HG03159 (cell line): ENCODE measurements around the gene ZC3H12A.
A peak's percentile ranks its signal among the peaks of the same experiment; 100 is the strongest.
"Not testable (repeated sequence)": the region's sequence is repeated elsewhere in the genome, so short reads cannot be mapped to it uniquely, and the experiment has no call there.

ENCODE experiments used
- ATAC-seq: cut with Tn5 transposase; IDR thresholded peaks from one replicate; pipeline ENCODE4 v1.9.1; 2021; ENCODE audit warnings: mild to moderate bottlenecking, moderate library complexity; ENCODE audit not compliant: unreplicated experiment

Gene ZC3H12A

DNA sequence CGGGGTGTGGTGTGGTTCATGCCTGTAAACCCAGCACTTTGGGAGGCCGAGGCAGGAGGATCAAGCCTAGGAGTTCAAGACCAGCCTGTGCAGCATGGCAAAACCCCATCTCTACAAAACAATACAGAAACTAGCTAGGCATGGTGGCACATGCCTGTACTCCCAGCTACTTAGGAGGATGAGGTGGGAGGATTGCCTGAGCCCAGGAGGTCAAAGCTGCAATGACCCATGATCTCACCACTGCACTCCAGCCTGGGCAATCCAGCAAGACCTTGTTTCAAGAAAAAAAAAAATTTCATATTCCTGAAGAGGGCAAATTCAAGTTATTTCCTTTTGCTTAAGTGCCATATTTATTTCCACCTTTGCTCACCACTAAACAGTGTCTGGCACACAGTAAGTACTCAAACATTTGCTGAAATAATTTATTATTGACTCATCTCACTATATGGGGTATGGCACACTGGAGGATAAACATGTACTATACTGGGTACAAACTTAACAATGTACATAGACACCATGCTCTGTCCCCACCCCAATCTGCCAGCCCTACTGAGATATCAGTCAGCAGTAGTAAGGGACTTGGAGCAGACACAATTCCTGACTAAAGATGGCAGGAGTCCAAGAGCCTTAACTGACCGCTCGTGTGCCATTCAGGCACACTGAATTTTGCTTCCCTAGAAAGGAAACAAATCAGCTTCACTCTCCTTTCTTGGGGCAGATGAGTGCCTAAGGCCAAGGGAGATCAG, 24.7 kb downstream of the ZC3H12A start:
- no peak for ATAC-seq

DNA sequence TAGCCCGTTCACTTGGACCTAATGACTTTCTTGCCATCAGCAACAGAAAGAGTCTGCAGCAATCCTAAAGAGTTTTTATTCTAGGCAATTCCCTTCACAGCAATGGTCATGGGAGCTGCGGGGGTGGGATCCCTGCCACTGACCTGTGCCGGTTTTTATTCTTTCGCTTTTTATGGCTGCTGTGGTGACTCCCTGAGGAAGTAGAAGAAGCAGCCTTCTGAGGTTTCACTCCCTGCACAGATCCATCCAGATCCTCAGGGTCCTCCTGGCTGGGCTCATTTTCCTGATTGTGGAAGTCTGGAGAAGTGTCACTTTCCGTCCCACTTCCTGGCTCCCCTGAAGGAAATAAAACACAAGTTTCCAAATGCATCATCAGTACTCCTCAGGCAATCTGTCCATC, 27.3 kb downstream of the ZC3H12A start:
- no peak for ATAC-seq

DNA sequence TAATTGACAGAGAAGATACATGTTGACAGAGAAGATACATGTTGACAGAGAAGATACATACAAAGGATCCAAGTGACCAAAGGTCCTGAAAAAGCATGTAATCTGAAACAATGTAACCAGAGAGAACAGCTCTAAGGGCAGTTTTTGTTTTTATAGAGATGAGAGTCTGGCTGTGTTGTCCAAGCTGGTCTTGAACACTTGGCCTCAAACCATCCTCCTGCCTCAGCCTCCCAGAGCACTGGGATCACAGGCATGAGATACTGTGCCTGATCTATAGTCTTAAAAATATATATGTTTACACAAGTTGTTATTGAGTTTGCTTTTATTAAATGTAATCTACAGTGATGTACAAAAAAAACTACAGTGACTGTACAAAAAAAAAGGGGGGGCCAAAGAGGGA, 27.7 kb downstream of the ZC3H12A start:
- no peak for ATAC-seq

DNA sequence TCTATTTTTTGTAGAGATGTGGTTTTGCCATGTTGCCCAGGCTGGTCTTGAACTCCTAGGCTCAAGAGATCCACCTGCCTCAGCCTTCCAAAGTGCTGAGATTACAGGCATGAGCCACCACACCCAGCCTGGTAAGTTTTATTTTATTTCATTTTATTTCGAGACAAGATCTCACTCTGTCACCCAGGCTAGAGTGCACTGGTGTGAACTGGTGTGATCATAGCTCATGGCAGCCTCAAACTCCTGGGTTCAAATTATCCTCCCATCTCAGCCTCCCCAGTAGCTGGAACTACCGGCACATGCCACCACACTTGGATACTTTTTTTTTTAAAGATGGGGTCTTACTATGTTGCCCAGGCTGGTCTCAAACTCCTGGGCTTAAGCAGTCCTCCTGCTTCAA, 28.4 kb downstream of the ZC3H12A start:
- ATAC-seq = not testable (repeated sequence)

DNA sequence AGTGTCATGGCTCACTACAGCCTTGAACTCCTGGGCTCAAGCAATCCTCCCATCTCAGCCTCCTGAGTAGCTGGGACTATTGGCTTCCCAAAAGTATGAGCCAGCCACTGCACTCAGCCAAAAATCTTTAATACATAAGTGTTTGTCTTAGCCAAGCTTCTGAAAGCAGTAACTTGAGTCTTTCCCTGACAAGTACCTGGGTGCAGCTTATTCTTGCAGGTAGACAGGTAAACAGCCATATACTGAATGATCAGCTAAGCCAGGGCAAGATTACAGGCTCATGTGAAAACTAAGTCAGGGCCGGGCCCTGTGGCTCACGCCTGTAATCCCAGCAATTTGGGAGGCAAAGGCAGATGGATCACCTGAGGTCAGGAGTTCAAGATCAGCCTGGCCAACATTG, 32.4 kb downstream of the ZC3H12A start:
- no peak for ATAC-seq

DNA sequence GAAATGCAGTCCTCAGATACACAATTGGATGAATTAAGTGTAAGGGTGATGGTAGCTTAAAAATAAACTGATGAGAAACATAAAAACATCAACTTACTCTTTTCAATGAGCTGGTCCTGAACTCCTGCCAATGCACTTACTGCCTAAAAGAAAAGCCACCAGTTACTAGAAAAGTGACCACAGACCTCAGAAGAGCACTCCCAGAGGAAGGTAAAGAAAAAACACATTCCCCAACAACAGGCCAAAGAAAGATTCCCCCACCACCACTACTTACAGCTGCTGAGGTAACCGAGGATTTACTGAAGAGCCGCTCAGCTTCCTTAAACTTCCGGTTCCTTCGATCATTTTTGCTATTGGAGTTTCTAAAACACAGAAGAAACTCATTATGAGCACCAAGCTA, 34.8 kb downstream of the ZC3H12A start:
- ATAC-seq = no peak

DNA sequence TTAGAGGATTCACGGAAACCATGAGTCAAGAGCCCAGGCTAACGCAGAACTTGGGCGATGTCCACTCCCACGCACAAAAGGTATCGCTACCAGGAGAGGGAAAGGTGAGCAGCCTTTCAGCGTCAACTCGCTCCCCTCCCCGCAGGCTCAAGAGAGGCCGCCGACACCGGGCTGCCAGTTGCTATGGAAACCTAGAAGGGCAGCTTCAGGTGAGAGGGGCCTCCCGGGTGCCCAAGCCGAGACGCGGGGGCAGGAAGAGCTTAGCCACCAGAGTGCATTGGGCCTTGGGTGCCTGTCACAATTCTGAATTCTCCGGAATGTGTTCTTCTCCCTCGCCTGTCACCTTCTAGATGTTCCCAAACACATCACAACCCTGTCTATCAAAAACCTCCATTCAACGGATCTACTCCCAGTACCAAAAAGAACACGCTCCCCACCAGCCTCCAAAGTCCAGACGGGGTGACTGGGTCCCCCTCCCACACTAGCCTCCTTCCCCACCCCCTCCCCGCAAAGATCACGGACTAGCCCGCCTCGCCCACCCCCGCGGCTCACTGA, 39.5 kb downstream of the ZC3H12A start:
- ATAC-seq = peak; percentile 24

DNA sequence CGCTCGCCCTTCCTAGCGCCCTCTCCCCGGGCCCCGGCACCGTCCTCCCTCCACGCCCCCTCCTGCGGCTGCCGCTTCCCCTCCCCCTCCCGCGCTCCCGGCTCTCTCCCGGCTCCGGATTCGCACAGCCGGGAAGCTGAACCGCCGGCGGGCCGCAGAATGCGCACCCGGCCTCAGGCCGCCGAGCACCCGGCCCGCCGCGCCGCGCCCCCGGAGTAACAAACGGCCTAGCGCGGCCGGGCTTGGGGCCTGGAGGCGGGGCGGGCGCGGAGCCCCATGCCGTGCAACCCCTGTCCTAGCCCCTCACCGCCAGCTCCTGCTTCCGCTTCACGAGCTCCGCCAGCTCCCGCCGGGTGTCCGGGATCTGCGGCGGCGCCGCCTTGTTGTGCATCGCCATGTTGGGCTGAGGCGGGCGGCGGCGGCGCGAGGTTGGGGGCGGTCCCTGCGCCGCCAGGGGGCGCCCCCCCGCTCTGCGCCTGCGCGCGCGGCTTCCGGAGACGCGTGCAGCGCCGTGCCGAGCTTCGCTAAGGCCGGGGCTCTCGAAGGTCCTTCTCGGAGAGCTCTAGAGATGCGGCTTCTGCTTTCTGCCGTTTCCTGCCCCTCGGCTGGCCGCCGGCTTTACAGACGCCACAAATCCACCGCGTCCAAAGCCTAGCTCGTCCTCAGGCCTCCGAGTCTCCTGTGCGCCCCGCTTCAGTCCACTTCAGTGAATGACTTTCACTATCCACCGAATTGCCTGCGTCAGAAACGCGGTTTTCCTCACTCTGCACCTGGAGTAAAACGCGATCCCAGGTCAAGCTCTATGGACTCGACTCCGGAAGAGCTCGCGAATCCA, 40.2 kb downstream of the ZC3H12A start, which contains the start of gene MEAF6:
TSS of gene MEAF6 (minus strand) at position 417 of the 835 bp plus-strand sequence. CDS start at position 397, 20 bp downstream.
- ATAC-seq = peak; percentile 88

DNA sequence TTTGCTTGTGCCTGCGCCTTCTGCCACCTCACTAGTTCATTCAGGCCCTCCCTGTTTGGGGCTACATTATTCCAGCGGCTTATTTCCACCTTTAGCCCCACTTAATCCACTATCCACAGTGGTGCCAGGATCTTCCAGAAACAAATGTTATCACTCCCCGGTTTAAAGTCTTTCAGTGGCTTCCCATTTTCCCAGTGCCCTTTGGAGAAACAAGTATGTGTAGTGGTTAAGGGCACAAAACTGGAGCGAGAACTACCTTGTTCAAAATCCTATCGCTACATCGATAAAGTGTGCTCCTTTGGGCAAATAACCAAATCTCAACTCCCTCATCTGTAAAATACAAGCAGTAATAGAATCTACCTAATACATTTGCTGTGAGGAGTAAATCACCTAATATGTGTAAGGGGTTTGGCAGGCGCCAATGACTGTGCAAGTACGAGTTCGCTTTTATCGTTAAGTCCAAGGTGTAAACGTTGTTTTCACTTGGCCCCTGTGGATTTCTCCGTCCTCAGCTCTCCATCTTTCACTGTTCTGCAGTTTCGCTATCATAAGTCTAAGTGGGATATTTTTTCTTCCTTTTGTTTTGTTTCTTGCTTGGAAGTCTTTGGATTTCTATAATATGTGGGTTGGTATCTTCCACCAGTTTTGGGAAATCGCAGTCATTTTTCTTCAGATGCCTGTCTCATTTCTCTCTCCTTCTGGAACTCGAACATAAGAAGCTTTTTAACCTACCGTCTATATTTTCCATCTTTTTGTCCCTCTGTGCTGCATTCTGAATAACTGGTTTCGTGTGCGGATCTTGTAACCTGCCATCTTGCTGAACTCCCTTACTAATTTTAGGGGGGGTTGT, 41.0 kb downstream of the ZC3H12A start:
- no peak for ATAC-seq

DNA sequence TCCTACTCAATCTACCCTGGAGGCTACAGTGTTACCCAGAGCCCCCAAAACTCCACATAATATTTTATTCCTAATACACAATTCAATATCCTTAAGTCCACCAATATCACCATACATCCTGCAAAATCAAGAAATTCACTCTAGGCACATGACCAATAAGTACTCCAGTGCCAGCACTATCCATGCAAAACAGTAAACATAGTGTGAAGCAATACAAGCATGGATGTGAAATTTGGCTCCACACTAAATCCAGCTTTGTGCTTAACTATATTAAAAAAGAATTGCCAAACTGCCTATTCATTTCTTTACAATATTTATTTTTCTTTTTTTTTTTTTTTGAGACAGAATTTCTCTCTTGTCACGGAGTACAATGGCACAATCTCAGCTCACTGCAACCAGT, 43.2 kb downstream of the ZC3H12A start:
- no peak for ATAC-seq

DNA sequence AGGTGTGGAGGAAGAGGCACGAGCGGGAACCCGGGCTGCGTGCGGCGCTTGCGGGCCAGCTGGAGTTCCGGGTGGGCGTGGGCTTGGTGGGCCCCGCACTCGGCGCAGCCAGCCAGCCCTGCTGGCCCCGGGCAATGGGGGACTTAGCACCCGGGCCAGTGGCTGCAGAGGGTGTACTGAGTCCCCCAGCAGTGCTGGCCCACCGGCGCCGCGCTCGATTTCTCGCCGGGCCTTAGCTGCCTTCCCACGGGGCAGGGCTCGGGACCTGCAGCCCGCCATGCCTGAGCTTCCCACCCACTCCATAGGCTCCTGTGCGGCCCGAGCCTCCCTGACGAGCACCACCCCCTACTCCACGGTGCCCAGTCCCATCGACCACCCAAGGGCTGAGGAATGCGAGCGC, 43.9 kb downstream of the ZC3H12A start:
- not testable (repeated sequence) for ATAC-seq

DNA sequence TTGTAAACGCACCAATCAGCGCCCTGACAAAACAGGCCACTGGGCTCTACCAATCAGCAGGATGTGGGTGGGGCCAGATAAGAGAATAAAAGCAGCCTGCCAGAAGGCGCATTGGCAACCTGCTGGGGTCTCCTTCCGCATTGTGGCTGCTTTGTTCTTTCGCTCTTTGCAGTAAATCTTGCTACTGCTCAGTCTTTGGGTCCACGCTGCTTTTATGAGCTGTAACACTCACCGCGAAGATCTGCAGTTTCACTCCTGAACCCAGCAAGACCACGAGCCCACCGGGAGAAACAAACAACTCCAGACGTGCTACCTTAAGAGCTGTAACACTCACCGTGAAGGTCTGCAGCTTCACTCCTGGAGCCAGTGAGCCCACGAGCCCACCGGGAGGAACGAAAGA, 44.5 kb downstream of the ZC3H12A start:
- ATAC-seq = not testable (repeated sequence)

DNA sequence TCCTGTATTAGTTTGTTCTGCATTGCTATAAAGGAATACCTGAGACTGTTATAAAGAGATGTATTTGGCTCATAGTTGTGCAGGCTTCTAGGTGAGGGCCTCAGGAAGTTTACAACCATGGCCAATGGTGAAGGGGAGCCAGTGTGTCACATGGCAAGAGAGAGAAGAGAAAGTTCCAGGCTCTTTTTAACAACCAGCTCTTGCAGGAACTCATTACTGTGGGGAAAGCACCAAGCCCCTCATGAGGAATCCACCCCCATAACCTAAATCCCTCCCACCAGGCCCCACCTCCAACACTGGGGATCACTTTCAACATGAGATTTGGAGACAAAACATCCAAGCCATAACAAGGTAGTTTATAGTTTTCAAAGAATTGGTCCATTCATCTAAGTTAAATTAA, 45.2 kb downstream of the ZC3H12A start:
- ATAC-seq = no peak

DNA sequence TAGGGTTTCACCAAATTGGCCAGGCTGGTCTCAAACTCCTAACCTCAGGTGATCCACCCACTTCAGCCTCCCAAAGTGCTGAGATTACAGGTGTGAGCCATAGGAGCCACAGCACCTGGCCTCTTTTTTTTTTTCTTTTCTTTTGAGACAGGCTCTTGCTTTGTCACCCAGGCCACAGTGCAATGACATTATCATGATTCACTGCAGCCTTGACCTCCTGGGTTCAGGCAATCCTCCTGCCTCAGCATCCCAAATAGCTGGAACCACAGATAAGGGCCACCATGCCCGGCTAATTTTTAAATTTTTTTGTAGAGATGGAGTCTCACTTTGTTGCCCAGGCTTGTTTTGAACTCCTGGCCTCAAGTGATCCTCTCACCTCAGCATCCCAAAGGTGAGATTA, 55.5 kb downstream of the ZC3H12A start:
- not testable (repeated sequence) for ATAC-seq

DNA sequence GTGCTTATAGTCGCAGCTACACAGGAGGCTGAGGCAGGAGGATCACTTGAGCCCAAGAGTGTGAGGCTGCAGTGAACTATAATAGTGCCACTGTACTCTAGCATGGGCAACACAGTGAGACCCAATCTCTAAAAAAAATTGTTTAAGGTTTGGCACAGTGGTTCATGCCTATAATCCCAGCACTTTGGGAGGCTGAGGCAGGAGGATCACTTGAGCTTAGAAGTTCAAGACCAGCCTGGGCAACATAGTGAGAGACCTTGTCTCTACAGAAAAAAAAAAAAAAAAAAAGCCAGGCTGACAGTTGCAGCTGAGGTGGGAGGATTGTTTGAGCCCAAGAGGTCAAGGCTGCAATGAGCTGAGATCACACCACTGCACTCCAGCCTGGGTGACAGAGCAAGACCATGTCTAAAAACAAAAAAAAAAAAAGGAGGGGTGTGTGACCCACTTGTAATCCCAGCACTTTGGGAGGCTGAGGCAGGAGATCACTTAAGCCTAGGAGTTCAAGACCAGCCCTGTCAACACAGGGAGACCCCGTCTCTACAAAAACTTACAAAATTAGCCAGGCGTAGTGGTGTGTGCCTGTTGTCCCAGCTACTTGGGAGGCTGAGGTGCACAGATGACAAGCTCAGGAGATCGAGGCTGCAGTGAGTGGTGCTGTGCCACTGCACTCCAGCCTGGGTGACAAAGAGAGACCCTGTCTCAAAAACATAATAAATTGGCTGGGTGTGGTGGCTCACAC, 58.2 kb downstream of the ZC3H12A start:
- ATAC-seq = not testable (repeated sequence)

DNA sequence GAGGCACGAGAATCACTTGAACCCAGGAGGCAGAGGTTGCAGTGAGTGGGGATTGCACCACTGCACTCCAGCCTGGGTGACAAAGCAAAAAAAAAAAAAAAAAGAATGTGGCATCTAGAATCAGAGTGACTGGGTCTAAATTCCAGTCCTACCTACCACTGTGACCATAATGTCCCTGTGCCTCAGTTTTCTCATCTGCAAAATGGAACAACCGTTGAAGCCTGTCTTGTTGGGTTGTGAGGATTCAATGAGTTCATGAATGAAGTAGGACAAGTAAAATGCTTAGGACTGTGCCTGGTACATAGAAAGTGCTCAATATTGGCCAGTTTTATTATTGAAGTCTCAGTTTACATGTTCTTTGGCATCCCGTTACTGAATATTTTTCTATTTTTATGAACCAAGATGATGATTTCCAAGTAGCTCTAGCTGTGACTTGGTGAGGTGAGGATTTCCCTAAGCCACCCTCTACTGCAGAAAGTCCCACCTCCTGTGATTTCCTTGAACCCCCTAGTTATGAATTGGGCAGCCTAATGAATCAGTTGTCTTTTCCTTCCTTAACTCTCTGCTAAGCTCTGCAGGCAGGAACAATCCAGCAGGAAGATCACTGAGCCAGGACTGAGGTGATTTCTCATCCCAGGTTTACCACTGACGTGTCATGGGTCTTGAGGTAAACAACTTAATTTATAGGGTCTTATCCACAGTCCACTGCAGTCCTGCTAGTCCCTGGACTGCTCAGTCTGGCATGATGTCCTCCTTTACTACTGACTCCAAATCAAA, 59.1 kb downstream of the ZC3H12A start:
- ATAC-seq = no peak
